Measurements from ENCODE around the gene ZFP36L1. TPM values are rescaled to one million over a fixed set of nuclear protein-coding genes. Genes with fewer than 3 reads are reported as not detected.

ZFP36L1 gene
- total RNA-seq, 4 donors from 2014 or later: 170 to 564 (median 315) TPM

DNA sequence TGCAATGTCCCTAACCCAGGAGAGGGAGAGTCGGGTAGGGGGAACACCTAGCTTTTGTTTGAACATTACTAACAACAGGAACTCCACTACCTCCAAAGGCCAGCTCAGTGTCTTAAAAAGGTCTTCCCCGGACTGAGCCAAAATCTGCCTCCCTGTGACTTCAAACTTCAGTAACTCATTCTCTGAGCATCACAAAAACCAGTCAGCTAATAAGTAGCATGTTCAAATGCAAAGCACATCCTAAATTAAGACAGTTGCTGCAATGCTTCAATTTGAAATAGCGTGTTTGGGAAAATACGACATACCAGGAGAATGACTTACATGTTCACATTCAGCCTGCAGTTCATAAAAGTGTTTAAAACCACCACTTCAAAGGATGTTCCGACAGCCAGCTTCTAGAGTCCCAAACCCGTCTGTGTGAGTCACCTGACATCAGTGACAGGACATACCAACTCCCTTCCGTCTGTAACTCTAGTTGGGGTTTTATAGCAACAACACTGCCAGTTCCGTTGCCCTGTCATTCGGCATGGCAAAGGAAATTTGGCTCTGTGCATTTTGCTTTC lies 13.0 kb downstream of the ZFP36L1 start:
- peak; percentile 49 to 81 for DNase-seq
- no peaks in the 10 kb centered on the region for H3K27me3 ChIP-seq
- no peak overlapping the region for H3K4me3 ChIP-seq
- intact Hi-C loops (cut with DNase I; ENCODE audit: low total_unique reads): loop anchor here (10.0 kb wide), 1 partner anchor 235 kb away; no protein-coding TSS in a partner anchor
- no peaks in the 10 kb centered on the region for H3K9me3 ChIP-seq
- TF ChIP-seq, protein P1, sequence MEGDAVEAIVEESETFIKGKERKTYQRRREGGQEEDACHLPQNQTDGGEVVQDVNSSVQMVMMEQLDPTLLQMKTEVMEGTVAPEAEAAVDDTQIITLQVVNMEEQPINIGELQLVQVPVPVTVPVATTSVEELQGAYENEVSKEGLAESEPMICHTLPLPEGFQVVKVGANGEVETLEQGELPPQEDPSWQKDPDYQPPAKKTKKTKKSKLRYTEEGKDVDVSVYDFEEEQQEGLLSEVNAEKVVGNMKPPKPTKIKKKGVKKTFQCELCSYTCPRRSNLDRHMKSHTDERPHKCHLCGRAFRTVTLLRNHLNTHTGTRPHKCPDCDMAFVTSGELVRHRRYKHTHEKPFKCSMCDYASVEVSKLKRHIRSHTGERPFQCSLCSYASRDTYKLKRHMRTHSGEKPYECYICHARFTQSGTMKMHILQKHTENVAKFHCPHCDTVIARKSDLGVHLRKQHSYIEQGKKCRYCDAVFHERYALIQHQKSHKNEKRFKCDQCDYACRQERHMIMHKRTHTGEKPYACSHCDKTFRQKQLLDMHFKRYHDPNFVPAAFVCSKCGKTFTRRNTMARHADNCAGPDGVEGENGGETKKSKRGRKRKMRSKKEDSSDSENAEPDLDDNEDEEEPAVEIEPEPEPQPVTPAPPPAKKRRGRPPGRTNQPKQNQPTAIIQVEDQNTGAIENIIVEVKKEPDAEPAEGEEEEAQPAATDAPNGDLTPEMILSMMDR (IDR thresholded peaks at IDR 0.05): no peak
- no peak for TF ChIP-seq POLR2A (IDR thresholded peaks at IDR 0.05)
- H3K4me1 ChIP-seq: peaks cover 28 to 32% of the 10 kb centered on the region in 2 donors
- peak overlapping the region; percentile 90 to 96 for H3K27ac ChIP-seq
- no peaks in the 10 kb centered on the region for H3K36me3 ChIP-seq

DNA sequence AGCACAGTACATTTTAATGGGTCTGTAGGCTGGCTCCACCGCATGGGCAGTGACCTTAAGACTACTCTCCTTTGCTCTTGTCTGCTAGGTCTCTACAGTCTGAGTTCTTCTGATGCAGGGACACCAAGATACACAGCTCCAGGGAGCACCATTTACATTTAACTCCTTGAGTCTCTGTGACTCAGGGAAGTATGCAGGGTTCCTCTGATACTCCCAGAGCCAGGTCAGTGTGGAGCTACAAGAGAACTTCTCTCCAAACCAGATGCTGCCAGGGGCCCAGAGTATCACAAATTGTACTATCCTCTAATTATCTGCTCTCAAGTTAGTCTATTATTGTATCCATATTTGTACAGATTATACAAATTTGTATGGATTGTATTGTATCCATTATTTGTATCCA lies 15.2 kb downstream of the ZFP36L1 start:
- Histone ChIP-seq H3K27me3 (no peaks in the 10 kb centered on the region), H3K9me3 (no peaks in the 10 kb centered on the region), H3K27ac (peak overlapping the region in 1 of 2 donors; percentile 90), H3K4me1 (peaks cover 28 to 32% of the 10 kb centered on the region in 2 donors), H3K4me3 (no peak overlapping the region), H3K36me3 (no peaks in the 10 kb centered on the region)
- TF ChIP-seq, protein P1 (IDR thresholded peaks at IDR 0.05): no peak
- TF ChIP-seq POLR2A (IDR thresholded peaks at IDR 0.05): no peak
- DNase-seq: peak in 1 of 2 donors; percentile 8
- intact Hi-C loops (cut with DNase I; ENCODE audit: low total_unique reads): no loop called here

DNA sequence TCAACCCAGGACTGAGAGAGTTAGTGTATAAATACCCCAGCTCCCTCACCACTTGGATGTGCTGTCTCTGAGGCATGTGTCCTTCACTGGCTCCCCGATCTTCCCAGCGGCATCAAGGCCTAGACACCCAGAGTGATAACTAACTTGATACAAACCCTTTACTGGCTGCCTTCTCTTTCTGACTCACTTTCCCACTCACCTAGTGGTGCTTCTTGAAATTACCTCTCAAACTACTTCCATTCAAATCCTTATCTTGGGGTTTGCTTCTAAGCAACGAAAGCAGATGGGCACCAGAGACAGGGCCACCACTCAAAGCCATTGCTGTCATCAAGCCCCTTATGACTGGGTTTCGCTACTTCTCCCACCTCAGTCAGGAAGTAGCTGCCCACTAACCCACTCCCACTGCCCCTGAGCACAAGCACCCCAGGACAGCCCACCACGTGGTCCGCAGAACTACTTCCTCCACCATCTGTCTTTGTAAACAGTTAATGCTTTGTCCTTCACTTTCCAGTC lies 17.2 kb downstream of the ZFP36L1 start:
- DNase-seq: peak in 1 of 2 donors; percentile 14
- peak overlapping the region in 1 of 2 donors; percentile 0 for H3K27ac ChIP-seq

DNA sequence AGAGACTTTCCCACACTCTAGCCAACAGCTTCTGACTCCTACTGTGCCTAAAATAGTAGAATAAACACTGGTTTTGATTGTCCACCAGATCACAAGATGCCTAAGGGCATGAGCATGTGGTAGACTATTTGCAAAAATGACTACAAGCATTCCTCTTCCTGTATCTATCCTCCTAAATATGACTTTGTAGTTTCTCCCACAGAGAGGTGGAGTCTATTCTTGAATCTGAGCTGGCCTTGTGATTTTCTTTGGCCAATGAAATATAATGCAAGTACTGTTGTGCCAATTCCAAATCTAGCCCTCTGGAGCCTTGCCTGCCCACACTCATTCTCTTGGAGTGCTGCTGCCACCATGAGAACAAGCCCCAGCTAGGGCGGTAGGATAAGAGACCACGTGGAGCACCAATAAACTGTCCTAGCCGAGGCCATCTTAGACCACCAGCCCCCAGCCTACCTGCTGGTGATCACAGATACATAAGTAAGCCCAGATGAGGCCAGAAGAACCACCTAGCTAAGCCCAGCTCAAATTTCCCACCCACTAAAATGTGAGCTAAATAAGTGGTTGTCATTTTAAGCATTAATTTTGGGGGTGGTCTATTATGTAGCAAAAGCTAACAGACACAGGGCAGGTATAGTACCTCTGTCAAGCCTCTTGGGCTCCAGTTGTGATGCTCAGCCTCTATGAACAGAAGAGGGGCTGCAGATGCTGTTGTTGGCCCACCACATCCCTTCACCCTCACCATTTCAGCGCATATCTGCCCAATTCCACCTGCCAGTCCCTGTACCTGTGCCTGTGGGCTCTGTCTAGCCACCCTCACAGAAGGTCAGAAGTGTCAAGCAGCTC lies 17.9 kb downstream of the ZFP36L1 start:
- TF ChIP-seq, protein P1 (IDR thresholded peaks at IDR 0.05): no peak
- no peak for TF ChIP-seq POLR2A (IDR thresholded peaks at IDR 0.05)
- Histone ChIP-seq H3K27ac (peak overlapping the region in 1 of 2 donors; percentile 51), H3K9me3 (no peaks in the 10 kb centered on the region), H3K4me3 (no peak overlapping the region), H3K36me3 (no peaks in the 10 kb centered on the region), H3K27me3 (no peaks in the 10 kb centered on the region), H3K4me1 (peaks cover 8 to 13% of the 10 kb centered on the region in 2 donors)
- peak; percentile 10 to 13 for DNase-seq
- intact Hi-C loops (cut with DNase I; ENCODE audit: low total_unique reads): no loop called here

More for the DNA sequence above, 17.2 kb downstream of the ZFP36L1 start:
- no peak for TF ChIP-seq POLR2A (IDR thresholded peaks at IDR 0.05)
- TF ChIP-seq, protein P1 (IDR thresholded peaks at IDR 0.05): no peak
- intact Hi-C loops (cut with DNase I; ENCODE audit: low total_unique reads): no loop called here
- H3K9me3 ChIP-seq: no peaks in the 10 kb centered on the region
- H3K36me3 ChIP-seq: no peaks in the 10 kb centered on the region
- H3K4me1 ChIP-seq: peaks cover 15 to 18% of the 10 kb centered on the region in 2 donors
- no peak overlapping the region for H3K4me3 ChIP-seq
- no peaks in the 10 kb centered on the region for H3K27me3 ChIP-seq
